Progenitor cell of endocrine pancreas (in vitro differentiated cells): Measurements from ENCODE around the gene ISOC1. TPM values are rescaled to one million over a fixed set of nuclear protein-coding genes. Genes with fewer than 3 reads are reported as not detected.

Experiments
- DNase-seq: peaks from one replicate; pipeline ENCODE4 v3.0.0; 2021; ENCODE audit warnings: low spot score; ENCODE audit not compliant: unreplicated experiment
- H3K27ac Mint-ChIP-seq: 2 replicates; pipeline ENCODE4 v1.8.0; 2021; ENCODE audit warnings: mild to moderate bottlenecking, moderate library complexity, mixed read lengths
- H3K27me3 Mint-ChIP-seq: 2 replicates; pipeline ENCODE4 v1.8.0; 2021; ENCODE audit warnings: mixed read lengths
- H3K36me3 Mint-ChIP-seq: 2 replicates; pipeline ENCODE4 v1.8.0; 2022; ENCODE audit warnings: mixed read lengths; ENCODE audit not compliant: insufficient read depth
- H3K4me1 Mint-ChIP-seq: 2 replicates; pipeline ENCODE4 v1.8.0; 2021; ENCODE audit warnings: low read depth, mixed read lengths
- H3K4me3 Mint-ChIP-seq: 2 replicates; pipeline ENCODE4 v1.8.0; 2021; ENCODE audit warnings: low read depth, mild to moderate bottlenecking, moderate library complexity, mixed read lengths
- H3K9me3 Mint-ChIP-seq: 2 replicates; pipeline ENCODE4 v1.8.0; 2021; ENCODE audit warnings: low read depth, mixed read lengths
- total RNA-seq: library from RNA; stranded (reverse); gene quantifications from 2 replicates; pipeline ENCODE4 v1.2.1, GENCODE V29; 2021
- TF ChIP-seq, protein P1 (sequence below): fragments of 200-600 bp; sonication (generic); IDR thresholded peaks from one replicate; pipeline ENCODE4 v1.5.0; 2021; ENCODE audit warnings: antibody characterized with exemption, mild to moderate bottlenecking; ENCODE audit not compliant: unreplicated experiment

ISOC1 gene
- total RNA-seq, 1 donor from 2014 or later = 29.4 TPM

DNA sequence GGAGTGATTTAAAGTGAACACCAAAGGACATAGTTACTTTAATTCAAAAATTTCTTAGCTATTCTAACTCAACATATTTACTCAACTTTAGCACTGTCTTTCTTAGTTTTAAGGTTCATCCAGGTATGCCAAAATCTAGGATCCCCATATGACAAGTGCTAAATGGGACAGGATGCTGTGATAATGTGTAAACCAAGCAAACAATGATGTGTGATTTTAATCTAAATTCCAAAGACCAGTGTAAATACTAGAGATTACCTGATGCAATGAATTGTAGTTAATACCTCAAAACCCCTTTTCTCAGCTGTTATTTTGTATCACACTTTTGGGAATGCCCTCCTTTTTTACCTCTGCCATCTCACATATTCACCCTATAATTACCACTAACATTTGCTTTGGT is 26.8 kb upstream of the ISOC1 start:
- H3K9me3 Mint-ChIP-seq = no peaks in the 10 kb centered on the region
- no peak overlapping the region for H3K27ac Mint-ChIP-seq
- TF ChIP-seq, protein P1, sequence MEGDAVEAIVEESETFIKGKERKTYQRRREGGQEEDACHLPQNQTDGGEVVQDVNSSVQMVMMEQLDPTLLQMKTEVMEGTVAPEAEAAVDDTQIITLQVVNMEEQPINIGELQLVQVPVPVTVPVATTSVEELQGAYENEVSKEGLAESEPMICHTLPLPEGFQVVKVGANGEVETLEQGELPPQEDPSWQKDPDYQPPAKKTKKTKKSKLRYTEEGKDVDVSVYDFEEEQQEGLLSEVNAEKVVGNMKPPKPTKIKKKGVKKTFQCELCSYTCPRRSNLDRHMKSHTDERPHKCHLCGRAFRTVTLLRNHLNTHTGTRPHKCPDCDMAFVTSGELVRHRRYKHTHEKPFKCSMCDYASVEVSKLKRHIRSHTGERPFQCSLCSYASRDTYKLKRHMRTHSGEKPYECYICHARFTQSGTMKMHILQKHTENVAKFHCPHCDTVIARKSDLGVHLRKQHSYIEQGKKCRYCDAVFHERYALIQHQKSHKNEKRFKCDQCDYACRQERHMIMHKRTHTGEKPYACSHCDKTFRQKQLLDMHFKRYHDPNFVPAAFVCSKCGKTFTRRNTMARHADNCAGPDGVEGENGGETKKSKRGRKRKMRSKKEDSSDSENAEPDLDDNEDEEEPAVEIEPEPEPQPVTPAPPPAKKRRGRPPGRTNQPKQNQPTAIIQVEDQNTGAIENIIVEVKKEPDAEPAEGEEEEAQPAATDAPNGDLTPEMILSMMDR = no peak
- H3K27me3 Mint-ChIP-seq = no peaks in the 10 kb centered on the region
- H3K4me3 Mint-ChIP-seq = no peak overlapping the region
- H3K4me1 Mint-ChIP-seq = peaks cover 2% of the 10 kb centered on the region
- no peaks in the 10 kb centered on the region for H3K36me3 Mint-ChIP-seq
- no peak for DNase-seq

GRCh38 chr5:129069292-129069691 is 25.3 kb upstream of the ISOC1 start:
- TF ChIP-seq, protein P1 = no peak
- no peaks in the 10 kb centered on the region for H3K9me3 Mint-ChIP-seq
- no peak for DNase-seq
- H3K27me3 Mint-ChIP-seq = no peaks in the 10 kb centered on the region
- peaks cover 2% of the 10 kb centered on the region for H3K4me1 Mint-ChIP-seq
- H3K4me3 Mint-ChIP-seq = no peak overlapping the region
- H3K27ac Mint-ChIP-seq = no peak overlapping the region
- H3K36me3 Mint-ChIP-seq = no peaks in the 10 kb centered on the region

DNA sequence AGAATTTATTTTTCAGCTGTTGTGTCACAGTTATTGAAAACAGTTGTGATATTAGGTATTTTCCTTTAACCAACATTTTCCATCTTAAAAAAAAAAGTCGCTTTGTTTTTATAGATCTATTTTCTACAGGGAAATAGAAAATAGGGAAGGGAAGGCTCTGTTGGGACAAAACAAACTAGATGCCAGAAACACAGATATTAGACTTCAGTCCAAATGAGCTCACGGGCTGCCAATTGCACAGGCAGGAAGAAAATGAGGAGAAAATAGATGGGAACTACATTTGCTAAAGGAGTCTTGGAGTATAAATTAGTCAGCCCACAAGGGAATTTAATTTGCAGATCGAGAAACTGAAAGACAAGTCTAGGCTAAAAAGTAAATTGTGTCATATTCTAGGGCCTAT is 21.4 kb upstream of the ISOC1 start:
- no peaks in the 10 kb centered on the region for H3K27me3 Mint-ChIP-seq
- DNase-seq = no peak
- H3K4me1 Mint-ChIP-seq = no peaks in the 10 kb centered on the region
- H3K4me3 Mint-ChIP-seq = no peak overlapping the region
- no peaks in the 10 kb centered on the region for H3K36me3 Mint-ChIP-seq
- TF ChIP-seq, protein P1 = no peak
- H3K9me3 Mint-ChIP-seq = no peaks in the 10 kb centered on the region
- H3K27ac Mint-ChIP-seq = no peak overlapping the region

GRCh38 chr5:129074903-129075302 is 19.6 kb upstream of the ISOC1 start:
- H3K4me1 Mint-ChIP-seq = no peaks in the 10 kb centered on the region
- no peak overlapping the region for H3K27ac Mint-ChIP-seq
- no peak for DNase-seq
- no peak overlapping the region for H3K4me3 Mint-ChIP-seq
- TF ChIP-seq, protein P1 = no peak
- no peaks in the 10 kb centered on the region for H3K9me3 Mint-ChIP-seq
- H3K27me3 Mint-ChIP-seq = no peaks in the 10 kb centered on the region
- no peaks in the 10 kb centered on the region for H3K36me3 Mint-ChIP-seq

DNA sequence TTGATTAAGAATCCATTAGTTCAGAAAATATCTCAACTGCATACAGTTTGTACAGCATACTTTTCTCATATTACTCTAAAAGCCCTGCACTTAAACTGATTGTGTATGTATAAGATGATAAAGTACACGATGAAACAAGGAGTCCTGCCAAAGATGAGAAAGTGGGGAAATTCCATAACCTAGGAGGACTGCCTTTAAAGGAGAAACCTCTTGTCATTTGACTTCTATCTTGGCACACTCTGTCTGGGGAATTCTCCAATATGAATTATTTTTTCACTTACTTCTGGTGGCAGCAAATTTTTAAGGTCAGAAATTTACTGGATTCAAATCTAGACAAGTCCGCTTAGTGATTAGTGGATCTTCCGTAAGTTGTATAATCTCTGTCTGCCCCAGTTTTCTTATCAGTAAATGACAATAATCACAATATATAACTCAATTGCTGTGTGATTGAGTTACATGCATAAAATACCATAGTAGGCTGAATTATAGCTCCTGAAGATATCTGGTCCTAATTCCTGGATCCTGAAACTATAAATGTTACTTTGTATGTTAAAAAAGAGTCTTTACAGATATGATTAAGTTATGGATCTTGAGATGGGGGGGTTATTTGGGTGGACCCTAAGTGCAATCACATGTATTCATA is 17.0 kb upstream of the ISOC1 start:
- Mint-ChIP-seq H3K4me3 (no peak overlapping the region), H3K27me3 (no peaks in the 10 kb centered on the region), H3K9me3 (no peaks in the 10 kb centered on the region), H3K27ac (no peak overlapping the region), H3K4me1 (no peaks in the 10 kb centered on the region), H3K36me3 (no peaks in the 10 kb centered on the region)
- TF ChIP-seq, protein P1 = no peak
- no peak for DNase-seq
